ENCODE data around the gene NTM. TPM values are rescaled to one million over a fixed set of nuclear protein-coding genes. Genes with fewer than 3 reads are reported as not detected.

Gene NTM
- total RNA-seq, 2 experiments from 2014 or later: not detected

DNA sequence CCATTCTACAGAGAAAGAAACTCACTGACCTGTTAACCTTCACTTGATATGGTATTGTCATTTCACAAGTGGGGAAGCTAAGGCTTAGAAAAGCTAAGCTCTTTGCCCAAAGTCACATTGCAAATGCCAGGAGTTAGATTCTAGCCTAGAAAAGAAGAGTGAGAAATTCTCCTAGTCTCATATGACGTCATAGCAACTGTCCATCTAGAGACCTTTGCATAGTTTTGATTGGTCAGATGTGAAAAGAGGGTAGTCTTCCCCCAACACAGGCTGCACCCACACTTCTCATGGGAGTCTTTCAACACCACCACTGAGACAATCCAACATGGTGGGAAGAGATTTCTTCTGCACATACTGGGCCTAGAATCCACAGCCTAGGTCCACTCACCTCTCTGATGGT lies 197.9 kb downstream of the NTM start:
- ChIA-PET CTCF (no interaction called here), POLR2A (no interaction called here)
- DNase-seq (no peak), ATAC-seq (no peak)
- Mint-ChIP-seq H3K4me3 (no peak overlapping the region), H3K27me3 (no peaks in the 10 kb centered on the region), H3K4me1 (ENCODE audit: low read depth) (no peaks in the 10 kb centered on the region), H3K27ac (no peak overlapping the region), H3K36me3 (ENCODE audit: low read depth) (no peaks in the 10 kb centered on the region), H3K9me3 (no peaks in the 10 kb centered on the region)
- TF ChIP-seq, protein P1, sequence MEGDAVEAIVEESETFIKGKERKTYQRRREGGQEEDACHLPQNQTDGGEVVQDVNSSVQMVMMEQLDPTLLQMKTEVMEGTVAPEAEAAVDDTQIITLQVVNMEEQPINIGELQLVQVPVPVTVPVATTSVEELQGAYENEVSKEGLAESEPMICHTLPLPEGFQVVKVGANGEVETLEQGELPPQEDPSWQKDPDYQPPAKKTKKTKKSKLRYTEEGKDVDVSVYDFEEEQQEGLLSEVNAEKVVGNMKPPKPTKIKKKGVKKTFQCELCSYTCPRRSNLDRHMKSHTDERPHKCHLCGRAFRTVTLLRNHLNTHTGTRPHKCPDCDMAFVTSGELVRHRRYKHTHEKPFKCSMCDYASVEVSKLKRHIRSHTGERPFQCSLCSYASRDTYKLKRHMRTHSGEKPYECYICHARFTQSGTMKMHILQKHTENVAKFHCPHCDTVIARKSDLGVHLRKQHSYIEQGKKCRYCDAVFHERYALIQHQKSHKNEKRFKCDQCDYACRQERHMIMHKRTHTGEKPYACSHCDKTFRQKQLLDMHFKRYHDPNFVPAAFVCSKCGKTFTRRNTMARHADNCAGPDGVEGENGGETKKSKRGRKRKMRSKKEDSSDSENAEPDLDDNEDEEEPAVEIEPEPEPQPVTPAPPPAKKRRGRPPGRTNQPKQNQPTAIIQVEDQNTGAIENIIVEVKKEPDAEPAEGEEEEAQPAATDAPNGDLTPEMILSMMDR (IDR thresholded peaks at IDR 0.05): no peak
- intact Hi-C loops (cut with micrococcal nuclease): no loop called here

DNA sequence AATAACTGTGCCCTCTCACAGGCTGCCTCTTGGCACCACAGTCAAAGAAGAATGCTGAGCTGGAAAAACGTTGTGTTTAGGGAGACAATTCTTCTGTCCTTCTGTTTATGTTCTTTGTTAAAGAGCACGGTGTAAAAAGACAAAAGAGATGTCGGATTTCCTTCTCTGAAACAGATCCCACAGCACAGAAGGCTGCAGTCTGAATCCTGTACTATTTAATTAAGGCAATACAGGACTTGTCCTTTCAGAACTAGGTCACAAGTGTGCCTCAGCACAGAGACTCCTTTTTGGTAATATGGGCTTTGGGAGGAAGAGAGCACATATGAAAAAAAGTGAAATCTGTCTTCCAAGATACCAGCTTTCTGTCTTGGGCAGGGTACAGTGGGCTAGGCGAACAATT lies 201.2 kb downstream of the NTM start:
- ChIA-PET CTCF (no interaction called here), POLR2A (no interaction called here)
- Mint-ChIP-seq H3K4me1 (ENCODE audit: low read depth) (no peaks in the 10 kb centered on the region), H3K36me3 (ENCODE audit: low read depth) (no peaks in the 10 kb centered on the region), H3K27me3 (peaks cover 3% of the 10 kb centered on the region), H3K9me3 (no peaks in the 10 kb centered on the region), H3K27ac (no peak overlapping the region), H3K4me3 (no peak overlapping the region)
- TF ChIP-seq, protein P1 (IDR thresholded peaks at IDR 0.05): no peak
- ATAC-seq (no peak), DNase-seq (no peak)
- intact Hi-C loops (cut with micrococcal nuclease): no loop called here

DNA sequence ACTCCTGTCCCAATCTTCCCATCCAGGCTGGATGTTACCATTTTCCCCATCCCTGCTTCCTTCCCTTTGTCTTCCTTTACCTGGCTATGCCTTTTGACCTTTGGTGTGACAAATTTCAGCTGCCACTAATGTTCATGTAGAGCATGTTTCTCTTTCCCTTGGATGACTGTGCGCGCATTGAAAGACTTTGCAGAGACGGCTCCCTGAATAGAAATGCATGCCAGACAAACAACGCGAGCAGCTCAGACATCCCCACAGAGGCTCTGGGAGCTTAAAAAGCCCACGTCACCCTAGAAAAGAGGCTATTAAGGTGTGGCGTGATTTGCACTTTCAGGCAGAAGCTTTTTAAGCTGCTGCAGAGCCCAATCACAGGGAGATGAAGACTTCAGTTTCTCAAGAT lies 202.0 kb downstream of the NTM start:
- Mint-ChIP-seq H3K27me3 (peaks cover 3% of the 10 kb centered on the region), H3K27ac (no peak overlapping the region), H3K4me1 (ENCODE audit: low read depth) (no peaks in the 10 kb centered on the region), H3K9me3 (no peaks in the 10 kb centered on the region), H3K36me3 (ENCODE audit: low read depth) (no peaks in the 10 kb centered on the region), H3K4me3 (no peak overlapping the region)
- POLR2A ChIA-PET: no interaction called here
- ATAC-seq: no peak
- TF ChIP-seq, protein P1 (IDR thresholded peaks at IDR 0.05): no peak
- CTCF ChIA-PET: no interaction called here
- no peak for DNase-seq
- intact Hi-C loops (cut with micrococcal nuclease): no loop called here

DNA sequence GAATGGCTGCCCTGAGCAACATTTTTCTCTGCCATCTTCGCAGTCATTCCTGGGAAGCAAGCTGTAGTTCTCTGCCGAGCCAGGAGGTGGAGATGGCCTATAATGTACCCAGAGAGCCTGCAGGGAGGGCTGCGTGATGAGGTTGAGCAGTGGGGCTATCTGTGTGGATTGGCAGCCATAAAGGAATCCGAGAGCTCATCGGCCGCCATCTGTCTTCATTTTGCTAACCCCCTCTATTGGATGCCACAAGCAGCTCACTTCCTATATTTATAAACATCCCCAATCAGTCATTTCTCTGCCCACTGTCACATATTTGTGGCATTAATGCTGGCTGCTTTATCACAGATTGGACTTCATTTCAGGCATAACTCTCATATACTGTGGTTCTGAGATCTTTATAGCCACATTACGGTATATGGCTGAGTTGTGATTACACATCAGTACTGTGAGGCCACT lies 209.5 kb downstream of the NTM start:
- no peak for ATAC-seq
- TF ChIP-seq, protein P1 (IDR thresholded peaks at IDR 0.05): peak; percentile 25
- intact Hi-C loops (cut with micrococcal nuclease): no loop called here
- CTCF ChIA-PET: interaction anchor here (2.8 kb wide), 1 partner anchor 95 kb away, joined by 12 read pairs; no protein-coding TSS in a partner anchor
- Mint-ChIP-seq H3K36me3 (ENCODE audit: low read depth) (no peaks in the 10 kb centered on the region), H3K4me1 (ENCODE audit: low read depth) (no peaks in the 10 kb centered on the region), H3K4me3 (no peak overlapping the region), H3K27me3 (peaks cover 5% of the 10 kb centered on the region), H3K27ac (no peak overlapping the region), H3K9me3 (no peaks in the 10 kb centered on the region)
- DNase-seq: peak; percentile 5
- POLR2A ChIA-PET: no interaction called here

DNA sequence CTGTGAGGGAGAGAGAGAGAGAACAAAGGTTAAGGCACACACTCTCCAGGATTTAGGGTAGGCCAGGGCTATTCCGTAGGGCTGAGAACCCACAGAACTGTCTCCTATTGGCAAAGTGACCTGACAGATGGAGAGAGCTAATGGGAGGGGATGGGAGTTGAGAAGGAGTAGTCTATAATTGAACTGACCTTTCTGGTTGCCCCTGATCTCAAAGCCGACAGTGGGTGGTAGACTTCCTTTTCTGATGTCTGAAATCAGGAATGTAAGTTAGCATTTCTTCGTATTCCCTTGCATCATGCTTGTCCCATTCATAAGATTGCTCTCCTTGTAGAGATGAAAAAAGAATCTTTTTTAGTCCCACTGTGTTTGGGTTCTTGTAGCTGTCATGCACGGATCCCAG lies 210.1 kb downstream of the NTM start:
- Mint-ChIP-seq H3K27me3 (peaks cover 5% of the 10 kb centered on the region), H3K4me1 (ENCODE audit: low read depth) (no peaks in the 10 kb centered on the region), H3K27ac (no peak overlapping the region), H3K4me3 (no peak overlapping the region), H3K9me3 (no peaks in the 10 kb centered on the region), H3K36me3 (ENCODE audit: low read depth) (no peaks in the 10 kb centered on the region)
- POLR2A ChIA-PET: interaction anchor here (0.8 kb wide), 1 partner anchor 22 kb away, joined by 3 read pairs; no protein-coding TSS in a partner anchor
- DNase-seq (no peak), ATAC-seq (no peak)
- TF ChIP-seq, protein P1 (IDR thresholded peaks at IDR 0.05): no peak
- CTCF ChIA-PET: interaction anchor here (2.8 kb wide), 1 partner anchor 94 kb away, joined by 12 read pairs; no protein-coding TSS in a partner anchor
- intact Hi-C loops (cut with micrococcal nuclease): no loop called here
